HG03039 (cell line): ENCODE data around the gene CHST11.

Source experiments
- ATAC-seq: cut with Tn5 transposase; IDR thresholded peaks from one replicate; pipeline ENCODE4 v1.9.1; 2021; ENCODE audit warnings: mild to moderate bottlenecking, moderate library complexity; ENCODE audit not compliant: unreplicated experiment

The CHST11 gene

DNA sequence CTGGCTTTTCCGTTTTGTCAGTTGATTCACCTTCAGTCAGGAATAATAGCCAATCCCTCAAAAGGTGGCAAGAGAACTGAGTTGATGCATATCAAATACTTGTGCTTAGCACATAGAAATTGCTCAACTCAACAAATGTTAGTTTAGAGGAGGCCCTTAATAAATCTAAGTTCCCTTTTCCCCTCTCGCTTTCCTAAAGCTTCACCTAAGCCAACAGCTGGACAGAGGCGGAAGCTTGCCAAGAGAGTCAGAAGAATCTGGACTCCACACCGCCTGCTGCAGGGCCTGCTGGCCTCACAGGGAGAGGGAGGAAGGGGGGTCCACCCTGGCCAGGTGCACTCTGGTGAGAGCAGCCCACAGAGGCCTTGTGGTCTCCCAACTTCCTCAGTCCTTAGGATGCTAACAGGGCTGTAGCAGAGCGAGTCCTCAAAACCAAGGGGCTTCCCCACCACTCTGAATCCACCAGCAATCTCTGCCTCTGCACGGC lies 213.1 kb downstream of the CHST11 start:
- peak; percentile 61 for ATAC-seq

DNA sequence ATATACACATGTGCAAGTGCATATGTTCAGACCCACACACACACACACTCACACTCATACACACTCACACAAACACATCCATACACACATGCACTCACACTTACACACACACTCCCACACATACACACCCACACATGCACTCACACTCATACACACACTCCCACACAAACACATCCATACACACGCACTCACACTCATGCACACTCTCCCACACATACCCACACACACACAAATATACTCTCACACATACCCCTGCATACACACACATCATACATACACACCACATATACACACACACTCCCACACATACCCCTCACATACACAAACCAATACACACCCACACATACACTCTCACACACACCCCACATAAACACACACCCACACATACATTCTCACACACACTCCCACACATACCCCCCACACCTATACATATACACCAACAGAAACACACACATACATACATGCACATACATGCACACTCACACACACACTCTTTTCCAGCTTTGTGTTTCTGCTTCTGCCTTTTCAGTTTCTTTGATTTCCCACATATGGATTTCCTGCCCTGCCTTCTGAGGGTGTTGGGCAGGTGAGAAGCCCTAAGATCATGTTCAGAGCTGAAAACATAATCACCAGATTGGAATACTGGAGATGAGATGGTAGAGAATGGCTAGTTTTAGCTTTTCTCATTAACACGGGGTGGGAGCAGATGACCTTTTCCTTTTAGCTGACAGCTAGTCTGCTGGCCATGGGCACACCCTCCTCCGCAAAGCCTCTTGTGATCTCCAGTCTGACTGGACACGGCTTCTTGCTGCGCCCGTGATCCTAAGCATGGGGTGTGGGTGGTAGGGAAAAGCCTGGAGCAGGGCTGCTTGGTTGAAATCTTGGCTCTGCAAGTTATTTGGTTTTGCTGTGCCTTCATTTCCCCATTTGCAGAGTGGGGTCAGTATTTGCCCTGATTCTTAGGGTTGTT lies 214.0 kb downstream of the CHST11 start:
- no peak for ATAC-seq

DNA sequence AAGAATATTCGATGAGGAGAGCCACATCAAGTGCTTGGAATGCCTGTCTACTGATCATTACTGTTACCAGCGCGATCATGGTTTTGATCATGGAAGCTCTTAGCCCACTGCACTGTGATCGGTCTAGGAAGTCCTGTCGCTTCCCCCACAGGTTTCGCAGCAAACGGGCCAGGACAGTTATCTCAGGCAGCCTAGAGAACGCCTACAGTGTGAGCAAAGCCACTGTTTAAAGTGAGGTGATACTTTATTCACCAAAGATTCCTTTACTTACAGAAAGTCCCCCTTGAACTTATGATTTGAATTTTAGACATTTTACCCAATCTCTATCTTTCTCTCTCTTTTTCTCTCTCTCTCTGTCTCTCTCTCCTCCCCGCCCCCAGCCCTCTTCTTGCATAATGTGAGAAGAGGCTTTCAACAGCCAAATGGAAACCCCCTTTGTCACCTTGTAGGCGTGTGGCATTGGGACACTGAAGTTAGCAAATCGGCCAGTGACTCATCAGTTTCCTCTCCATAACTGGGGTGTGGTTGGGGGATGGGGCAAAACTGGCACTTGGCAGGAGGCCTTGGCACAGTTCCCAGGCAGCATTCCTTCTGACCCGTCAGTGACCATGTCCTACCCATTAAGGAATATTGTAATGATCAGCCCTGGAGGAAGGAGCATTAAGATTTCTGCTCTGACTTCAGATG lies 214.8 kb downstream of the CHST11 start:
- ATAC-seq, result peak; percentile 51

DNA sequence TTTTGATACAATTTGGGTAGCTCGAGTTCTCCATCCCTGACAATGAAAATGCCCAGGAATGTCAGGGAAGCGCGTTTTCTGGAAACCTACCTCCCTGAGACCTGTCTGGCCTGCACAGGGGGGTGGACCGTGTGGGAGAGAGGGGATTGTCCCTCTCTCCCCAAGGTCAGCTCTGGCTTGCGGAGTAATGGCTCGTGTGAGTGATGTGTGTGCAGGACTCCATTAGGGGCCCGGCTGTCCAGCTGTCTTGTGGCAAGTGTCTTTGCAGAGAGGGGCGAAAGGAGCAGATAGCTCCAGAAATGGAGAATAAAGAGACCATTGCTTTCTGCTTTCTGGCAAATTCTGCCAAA lies 215.3 kb downstream of the CHST11 start:
- no peak for ATAC-seq

DNA sequence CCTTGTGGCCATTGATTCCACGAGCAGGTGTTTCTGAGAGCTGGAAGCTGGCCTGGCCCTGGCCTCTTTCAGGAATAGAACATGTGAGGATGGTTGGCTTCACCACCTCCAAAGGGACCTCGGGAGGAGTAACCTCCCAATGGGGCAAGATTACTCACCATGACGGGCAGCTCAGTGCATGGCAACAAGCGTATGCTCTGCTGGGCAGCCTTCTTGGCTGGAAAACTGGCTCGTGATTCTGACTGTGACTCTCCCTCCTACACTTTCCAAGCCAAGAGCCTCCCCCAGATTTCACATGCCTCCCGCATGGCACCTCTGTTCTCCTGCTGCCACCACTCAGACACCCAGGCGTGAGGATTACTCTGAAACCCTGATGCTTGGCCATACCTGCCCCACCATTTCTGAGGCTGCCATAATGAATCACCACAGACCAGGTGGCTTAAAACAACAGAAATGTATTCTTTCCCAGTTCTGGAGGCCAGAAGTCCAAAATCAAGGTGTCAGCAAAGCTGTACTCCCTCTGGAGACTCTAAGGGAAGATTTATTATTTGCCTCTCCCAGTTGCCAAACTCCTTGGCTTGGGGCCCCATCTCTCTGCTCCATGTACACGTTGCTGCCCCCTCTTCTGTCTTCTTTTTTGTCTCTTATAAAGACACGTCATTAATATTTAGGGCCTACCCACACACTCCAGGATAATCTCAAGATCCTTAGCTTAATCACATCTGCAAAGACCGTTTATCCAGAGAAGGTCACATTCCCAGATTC lies 215.9 kb downstream of the CHST11 start:
- ATAC-seq, result no peak

DNA sequence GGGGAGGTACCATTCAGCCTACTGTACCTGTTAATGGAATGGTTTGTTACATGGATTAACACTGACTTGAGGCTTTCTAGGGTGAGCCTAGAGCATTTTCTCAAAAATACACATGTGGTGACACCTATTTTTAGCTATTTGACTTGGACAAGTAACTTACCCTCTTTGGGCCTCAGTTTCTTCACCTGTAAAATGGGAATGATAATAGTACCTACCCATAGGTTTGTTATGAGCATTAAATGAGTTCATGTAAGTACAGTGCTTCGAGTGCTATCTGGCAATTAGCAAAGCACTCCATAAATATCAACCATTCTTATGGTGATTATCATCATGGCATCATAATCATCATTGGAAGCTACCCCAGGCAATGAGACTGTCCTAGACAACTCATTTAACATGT lies 216.5 kb downstream of the CHST11 start:
- no peak for ATAC-seq

DNA sequence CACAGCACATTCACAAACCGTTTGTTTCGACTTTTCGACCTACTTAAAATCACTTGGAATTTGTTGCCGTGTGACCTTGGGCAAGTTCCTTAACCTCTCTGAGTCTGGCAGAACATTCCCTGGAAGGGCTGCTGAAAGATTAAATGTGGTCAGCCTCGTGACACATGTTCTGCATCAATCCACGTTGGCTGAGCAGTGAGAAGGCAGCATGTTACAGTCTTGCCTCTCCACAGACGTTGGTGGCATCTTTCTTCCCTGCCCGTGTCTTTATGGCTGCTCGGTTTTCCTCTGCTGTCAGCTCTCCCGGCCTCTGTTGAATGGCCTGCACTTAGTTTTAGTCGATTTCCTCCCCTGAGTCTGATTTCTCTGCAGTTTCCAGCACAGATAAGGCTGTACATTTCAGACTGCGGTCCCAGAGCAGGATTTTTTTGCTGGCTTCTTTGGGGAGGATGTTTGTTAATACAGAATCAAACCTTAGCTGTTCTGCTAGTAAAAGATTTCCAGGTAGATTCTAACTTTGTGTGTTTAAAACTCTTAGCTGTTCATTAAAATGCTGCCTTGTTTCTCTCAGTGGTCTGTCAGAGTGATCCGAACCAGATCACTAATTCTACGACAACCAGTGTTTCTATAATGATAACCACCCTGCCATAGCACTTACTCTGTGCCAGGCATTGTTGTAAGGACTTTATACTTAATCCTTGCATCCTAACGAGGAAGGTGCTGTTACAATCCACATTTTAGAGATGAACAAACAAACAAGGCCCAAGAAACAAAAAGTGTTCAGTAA lies 217.1 kb downstream of the CHST11 start:
- ATAC-seq, result no peak

DNA sequence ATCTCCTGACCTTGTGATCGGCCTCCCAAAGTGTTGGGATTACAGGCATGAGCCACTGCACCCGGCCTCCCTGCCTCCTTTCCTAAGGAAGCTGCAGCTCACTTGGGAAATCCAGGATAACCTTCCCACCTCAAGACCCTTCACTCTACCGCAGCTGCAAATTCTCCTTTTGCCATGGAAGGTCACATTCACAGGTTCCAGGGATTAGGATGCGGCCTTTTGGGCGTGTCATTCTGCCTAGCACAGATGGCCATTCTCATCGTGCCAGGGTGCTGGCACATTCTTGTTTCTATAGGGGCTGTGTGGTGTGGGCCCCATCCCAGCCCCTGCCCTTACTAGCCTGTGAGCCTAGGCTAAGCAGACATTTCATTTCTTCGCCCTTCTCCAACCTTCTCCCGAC lies 219.9 kb downstream of the CHST11 start:
- ATAC-seq, result no peak

DNA sequence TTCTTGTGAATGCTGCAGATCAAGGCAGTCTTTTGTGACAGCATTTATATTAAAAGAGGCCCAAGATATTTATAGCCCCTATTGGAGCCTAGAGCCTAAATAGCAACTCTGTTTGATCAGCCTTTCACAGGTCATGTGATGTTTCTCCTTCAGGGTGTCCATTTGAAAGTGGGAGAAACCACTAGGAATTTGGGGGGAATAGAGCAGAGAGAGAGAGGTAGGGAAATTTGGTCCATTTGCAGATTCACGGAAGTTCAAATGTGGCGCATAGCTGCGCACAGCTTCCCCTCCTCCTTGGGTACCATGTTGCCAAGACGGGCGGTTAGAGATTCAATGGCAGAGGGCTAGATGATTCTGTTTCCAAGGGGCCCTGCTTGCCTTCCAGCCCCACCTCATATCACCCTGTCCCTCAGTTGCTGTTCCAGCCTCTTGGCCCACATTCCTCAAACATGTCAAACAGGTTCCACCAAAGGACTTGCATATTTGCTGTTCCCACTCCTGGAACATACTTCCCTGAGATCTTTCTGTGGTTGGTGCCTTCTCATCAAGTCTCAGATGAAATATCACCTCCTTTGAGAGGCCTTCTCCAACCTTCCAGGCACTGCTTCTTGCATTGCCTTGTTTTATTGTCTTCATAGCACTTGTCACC lies 220.8 kb downstream of the CHST11 start:
- ATAC-seq, result no peak

DNA sequence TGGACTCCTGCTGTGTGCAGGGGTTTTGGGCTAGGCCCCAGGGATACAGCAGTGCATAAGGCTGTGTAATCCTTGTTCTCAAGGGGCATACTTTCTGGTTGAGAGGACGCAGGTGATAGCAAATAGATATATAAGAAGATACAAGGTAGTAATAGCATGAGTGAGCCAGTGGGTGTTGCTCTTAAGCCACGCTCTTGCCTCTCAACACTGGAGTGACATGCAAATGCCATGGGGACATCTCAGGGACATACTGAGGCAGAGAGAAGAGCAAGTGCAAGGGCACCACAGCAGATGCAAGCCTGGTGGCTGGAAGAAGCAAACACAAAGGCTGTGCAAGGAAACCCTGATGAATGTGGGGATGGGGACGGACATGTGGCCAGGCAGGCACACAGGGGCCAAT lies 223.3 kb downstream of the CHST11 start:
- ATAC-seq, result no peak

DNA sequence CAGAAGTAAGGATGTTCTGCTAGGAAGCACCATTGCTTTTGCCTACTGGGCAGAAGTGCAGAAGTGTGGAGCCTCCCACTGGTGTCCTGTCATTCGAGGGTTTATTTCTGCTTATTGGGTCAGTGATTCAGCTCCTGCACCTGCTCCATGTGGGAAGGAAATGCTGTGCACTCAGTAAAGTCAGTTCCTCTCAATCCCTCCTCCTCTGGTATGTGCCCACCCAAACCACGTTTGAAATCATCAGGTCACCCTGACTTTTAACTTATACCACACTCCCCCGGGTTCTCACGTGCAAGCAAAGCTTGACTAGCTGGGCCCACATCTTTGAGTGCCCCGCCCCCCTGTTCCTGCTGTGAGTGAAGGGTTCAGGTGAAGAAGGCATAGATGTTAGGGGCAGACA lies 223.7 kb downstream of the CHST11 start:
- no peak for ATAC-seq

DNA sequence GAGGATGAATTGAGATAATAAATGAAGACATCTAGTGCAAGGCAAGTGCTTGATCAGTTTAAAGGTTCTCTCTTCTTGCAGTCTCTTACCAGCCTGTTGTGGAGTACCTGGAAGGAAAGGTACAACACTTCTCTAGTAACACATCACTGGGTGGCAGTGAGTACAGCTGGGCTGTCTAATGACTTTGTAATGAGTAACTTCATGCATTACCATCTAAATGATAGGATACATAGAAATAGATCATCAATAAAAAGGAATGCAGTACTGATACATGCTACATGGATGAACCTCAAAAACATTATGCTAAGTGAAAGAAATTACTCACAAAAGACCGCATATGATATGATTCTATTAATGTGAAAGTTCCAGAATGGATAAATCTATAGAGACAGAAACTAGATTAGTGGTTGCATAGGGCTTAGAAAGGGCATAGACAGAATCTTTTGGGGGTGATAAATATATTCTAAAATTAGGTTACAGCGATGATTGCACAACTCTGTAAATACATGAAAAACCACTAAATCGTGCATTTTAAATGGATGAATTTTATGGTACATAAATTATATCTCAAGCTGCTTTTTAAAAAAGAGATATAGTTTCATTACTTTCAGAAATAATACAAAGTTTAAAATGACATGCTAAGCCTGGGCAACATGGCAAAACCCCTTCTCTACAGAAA lies 224.4 kb downstream of the CHST11 start:
- ATAC-seq, result no peak

DNA sequence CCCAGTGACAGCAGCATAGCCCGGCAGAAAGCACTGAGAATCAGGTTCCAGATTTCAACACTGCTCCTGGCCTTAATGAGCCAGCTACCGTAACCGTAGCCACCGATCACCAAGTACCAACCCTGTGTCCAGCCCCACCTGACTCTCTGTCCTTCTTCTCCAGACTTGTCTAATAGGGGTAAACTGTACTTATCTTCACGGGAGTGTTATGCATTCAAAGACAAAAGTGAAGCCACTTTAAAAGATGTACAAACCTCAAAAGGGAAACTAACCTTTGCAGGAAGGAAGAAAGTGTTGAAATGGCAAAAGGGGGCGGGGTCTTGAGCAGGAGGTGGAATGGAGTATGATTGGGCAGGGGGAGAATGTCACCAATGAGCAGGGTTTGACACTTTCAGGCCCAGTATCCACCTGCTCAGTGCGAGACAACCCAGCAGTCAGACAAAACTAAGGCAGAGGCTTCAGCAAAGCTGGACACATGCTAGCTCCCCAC lies 226.1 kb downstream of the CHST11 start:
- ATAC-seq, result peak; percentile 47

DNA sequence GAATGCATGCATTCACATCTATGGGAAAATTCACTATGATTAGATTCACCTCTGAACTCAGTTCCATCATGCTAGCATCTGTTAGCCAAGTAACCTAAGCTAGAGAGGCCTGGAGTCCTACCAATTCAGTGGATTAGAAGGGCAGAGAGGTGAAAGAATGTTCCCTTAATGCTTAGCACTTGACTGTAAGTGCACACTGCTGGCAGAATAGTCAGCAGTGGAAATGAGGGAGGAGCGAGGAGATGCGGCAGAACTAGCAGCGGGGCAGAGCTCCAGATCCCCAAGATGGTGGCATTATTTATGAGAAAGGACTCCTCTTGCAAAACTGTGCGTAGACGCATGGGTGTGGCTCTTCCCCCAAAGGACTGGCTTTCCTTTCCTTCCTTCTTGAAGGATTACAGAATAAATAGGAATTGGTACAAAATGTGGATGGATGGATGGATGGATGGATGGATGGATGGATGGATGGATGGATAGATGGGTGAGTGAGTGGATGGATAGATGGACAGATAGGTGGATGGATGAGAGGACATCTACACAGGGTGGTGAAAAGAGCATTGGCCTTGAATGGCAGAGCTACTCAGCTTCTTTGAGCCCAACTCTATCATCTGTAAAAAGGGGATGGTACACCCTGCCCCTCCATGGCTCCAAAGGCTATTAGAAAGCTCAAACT lies 227.2 kb downstream of the CHST11 start:
- no peak for ATAC-seq

DNA sequence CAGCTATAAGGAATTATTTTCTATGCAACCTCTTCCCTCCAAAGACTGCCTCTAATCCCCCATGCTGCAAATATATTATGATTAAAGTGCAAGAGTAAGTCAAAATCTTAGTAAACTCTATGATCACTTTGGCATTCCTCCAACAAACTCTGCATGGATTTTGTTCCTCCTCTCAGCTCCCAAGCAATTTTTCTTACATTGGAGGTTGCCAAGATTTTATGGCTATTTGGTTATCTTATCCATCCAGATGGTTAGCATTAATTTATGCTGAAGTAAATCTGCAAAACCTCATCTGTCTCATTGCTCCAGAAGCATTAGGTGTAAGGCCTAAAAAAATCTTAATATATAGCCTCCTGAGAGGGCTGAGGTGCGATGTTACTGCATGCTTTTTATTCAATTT lies 228.1 kb downstream of the CHST11 start:
- ATAC-seq, result no peak

DNA sequence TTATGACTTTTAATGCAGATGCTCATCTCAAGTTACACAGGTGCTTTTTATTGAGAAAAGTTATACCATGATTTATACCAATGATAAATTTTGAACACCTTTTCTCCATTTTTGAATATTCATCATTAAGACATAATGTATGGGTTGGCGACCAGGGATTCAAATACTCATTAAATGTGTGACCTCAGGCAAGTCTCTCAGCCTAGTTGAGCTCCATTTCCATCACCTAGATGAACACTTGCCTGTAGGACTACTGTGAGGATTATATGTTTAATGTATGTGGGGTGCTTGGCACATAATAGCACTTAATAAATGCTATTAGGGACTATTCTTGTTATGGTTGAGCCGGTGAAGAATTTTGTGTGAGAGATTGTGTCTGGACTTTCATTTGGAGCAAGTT lies 228.6 kb downstream of the CHST11 start:
- ATAC-seq, result no peak

DNA sequence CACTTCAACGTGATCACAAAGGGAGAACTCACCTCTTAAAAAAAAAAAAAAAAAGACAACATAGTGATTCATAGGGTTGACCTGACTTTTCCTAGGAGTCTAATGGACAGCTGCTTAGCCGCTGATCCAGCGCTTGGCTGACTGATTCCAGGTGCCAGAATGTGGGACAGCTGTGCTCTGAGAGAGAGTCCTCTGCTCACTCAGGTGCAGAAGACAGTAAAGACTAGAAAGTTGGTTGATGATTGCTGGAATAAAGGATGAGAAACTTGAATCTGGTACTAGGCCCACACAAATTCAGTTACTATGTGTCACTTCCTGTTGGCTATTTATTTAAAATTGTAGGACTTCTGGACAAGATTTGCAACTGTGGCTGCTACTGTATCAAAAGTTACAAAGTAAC lies 229.4 kb downstream of the CHST11 start:
- no peak for ATAC-seq

DNA sequence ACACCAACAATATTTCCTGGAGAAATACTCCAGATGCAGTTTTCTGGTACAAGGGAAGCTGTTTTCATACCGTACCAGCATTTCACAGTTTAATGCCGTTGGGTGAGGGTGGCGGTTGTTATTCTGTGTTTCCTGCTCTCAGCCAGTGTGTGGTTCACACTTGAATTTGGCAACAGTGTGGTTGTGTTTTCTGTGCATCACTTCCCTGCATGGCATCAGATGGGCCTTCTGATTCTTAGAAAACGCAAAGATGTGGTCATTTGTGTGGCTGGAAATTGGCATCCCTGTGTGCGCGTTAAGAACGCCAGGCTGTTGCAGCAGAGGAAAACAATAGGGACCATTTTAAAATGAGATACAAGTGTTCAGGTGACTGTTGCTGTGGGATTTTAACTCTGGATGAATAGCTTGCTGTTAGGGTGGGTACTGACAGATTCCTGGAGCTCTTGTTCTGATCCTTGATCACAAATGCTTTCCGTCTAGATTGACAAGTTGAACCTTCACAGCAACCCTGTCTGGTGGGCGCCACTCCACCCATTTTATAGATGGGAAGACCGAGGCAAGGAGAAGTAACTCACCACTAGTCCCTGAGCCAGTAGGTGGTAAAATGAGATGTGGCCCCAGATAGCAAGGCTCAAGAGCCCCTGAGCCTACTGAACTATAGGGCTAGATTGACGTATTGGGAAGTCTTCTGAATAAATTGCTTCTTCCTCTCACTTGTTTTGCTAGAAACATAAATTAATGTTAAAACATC lies 231.2 kb downstream of the CHST11 start:
- no peak for ATAC-seq
